Measurements from ENCODE around the gene PLCD3. TPM values are rescaled to one million over a fixed set of nuclear protein-coding genes. Genes with fewer than 3 reads are reported as not detected.
A peak's percentile ranks its signal among the peaks of the same experiment; 100 is the strongest.

Gene PLCD3
- total RNA-seq, 4 donors from 2014 or later = 38.6 to 186 (median 75.1) TPM

GRCh38 chr17:45061606-45062205 lies 70.6 kb downstream of the PLCD3 start:
- Histone ChIP-seq H3K4me1 (peaks cover 39 to 52% of the 10 kb centered on the region in 2 donors), H3K36me3 (no peaks in the 10 kb centered on the region), H3K9me3 (no peaks in the 10 kb centered on the region), H3K4me3 (peak overlapping the region; percentile 75 to 99 (median 87)), H3K27me3 (no peaks in the 10 kb centered on the region), H3K27ac (peak overlapping the region; percentile 91 to 98 (median 97))
- TF ChIP-seq, protein P1, sequence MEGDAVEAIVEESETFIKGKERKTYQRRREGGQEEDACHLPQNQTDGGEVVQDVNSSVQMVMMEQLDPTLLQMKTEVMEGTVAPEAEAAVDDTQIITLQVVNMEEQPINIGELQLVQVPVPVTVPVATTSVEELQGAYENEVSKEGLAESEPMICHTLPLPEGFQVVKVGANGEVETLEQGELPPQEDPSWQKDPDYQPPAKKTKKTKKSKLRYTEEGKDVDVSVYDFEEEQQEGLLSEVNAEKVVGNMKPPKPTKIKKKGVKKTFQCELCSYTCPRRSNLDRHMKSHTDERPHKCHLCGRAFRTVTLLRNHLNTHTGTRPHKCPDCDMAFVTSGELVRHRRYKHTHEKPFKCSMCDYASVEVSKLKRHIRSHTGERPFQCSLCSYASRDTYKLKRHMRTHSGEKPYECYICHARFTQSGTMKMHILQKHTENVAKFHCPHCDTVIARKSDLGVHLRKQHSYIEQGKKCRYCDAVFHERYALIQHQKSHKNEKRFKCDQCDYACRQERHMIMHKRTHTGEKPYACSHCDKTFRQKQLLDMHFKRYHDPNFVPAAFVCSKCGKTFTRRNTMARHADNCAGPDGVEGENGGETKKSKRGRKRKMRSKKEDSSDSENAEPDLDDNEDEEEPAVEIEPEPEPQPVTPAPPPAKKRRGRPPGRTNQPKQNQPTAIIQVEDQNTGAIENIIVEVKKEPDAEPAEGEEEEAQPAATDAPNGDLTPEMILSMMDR (IDR thresholded peaks at IDR 0.05 in 4 of 5, conservative IDR thresholded peaks at IDR 0.05 in 1 of 5) = no peak
- no peak for TF ChIP-seq POLR2A (IDR thresholded peaks at IDR 0.05)
- in situ Hi-C loops (cut with MboI; ENCODE audit: low sequenced_read_pairs in 4 of 4) (loop anchor here in 1 of 4 donors (25.0 kb wide), 1 partner anchor 101 kb away; the partner anchor contains the start of gene HEXIM2), intact Hi-C loops (cut with DNase I; ENCODE audit: low total_unique reads) (loop anchor here (1.0 to 5.0 kb wide), 2 partner anchors 10 to 36 kb away; partner anchors contain the start of gene DCAKD)
- DNase-seq (no peak), ATAC-seq (peak; percentile 8 to 13)

DNA sequence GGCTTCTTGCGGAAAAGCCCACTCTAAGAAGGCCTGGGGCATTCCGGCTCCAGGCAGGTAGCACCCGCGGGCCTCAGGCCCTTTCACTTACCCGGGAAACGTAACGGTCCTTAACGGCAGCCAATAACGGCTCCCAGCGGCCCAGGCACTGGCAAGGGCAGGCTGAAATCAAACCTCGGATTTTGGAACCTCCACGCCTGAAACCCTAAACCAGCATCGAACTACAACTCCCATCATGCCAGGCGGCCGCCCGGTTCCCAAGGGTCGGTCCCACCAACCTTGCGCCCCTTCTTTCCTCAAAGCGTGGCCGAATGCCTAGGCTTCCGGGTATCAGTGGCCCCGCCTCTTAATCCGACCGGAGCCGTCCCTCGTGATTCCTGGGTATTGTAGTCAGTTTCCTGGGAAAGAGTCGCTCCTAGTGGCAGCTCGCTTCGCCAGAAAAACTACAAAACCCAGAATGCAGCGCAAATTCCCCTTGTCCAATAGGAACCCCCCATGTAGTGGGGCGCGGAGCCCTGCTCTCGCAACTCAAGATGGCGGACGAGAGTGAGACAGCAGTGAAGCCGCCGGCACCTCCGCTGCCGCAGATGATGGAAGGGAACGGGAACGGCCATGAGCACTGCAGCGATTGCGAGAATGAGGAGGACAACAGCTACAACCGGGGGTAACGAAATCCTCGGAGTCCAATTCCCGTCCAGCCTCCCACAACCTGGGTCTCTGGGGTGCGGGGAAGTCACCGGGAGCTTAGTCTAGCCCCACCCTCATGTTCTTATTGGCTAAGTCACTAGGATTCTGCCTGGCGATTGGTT lies 71.3 kb downstream of the PLCD3 start, which contains the start of gene NMT1:
Gene NMT1, plus strand, starts transcription at position 521 of the 809 bp plus-strand sequence. Its CDS starts 13 bp downstream, at position 534.
- intact Hi-C loops (cut with DNase I; ENCODE audit: low total_unique reads) = loop anchor here (1.0 to 5.0 kb wide), 2 partner anchors 10 to 36 kb away; partner anchors contain the start of gene DCAKD
- H3K4me1 ChIP-seq = peaks cover 36 to 49% of the 10 kb centered on the region in 2 donors

GRCh38 chr17:45060382-45060796 lies 71.9 kb downstream of the PLCD3 start:
- ATAC-seq = peak in 1 of 2 donors; percentile 14
- no peak for TF ChIP-seq POLR2A (IDR thresholded peaks at IDR 0.05)
- TF ChIP-seq, protein P1 (IDR thresholded peaks at IDR 0.05 in 4 of 5, conservative IDR thresholded peaks at IDR 0.05 in 1 of 5) = no peak

More for the DNA sequence above, 71.3 kb downstream of the PLCD3 start, which contains the start of gene NMT1:
- H3K27me3 ChIP-seq = no peaks in the 10 kb centered on the region
- TF ChIP-seq POLR2A (IDR thresholded peaks at IDR 0.05) = peak; percentile 91 to 98
- TF ChIP-seq, protein P1 (IDR thresholded peaks at IDR 0.05 in 4 of 5, conservative IDR thresholded peaks at IDR 0.05 in 1 of 5) = peak in 1 of 5 experiments; percentile 19
- DNase-seq (peak; percentile 99 to 100), ATAC-seq (peak; percentile 95 to 97)
- no peaks in the 10 kb centered on the region for H3K36me3 ChIP-seq
- in situ Hi-C loops (cut with MboI; ENCODE audit: low sequenced_read_pairs in 4 of 4) = loop anchor here in 1 of 4 donors (25.0 kb wide), 1 partner anchor 101 kb away; the partner anchor contains the start of gene HEXIM2
- no peaks in the 10 kb centered on the region for H3K9me3 ChIP-seq
- H3K27ac ChIP-seq = peak within 1 kb of the TSS; percentile 91 to 98 (median 97)
- peak within 1 kb of the TSS; percentile 75 to 99 (median 87) for H3K4me3 ChIP-seq

More at GRCh38 chr17:45060382-45060796, 71.9 kb downstream of the PLCD3 start:
- in situ Hi-C loops (cut with MboI; ENCODE audit: low sequenced_read_pairs in 4 of 4) = loop anchor here in 1 of 4 donors (25.0 kb wide), 1 partner anchor 102 kb away; the partner anchor contains the start of gene HEXIM2
- Histone ChIP-seq H3K4me1 (peaks cover 36 to 43% of the 10 kb centered on the region in 2 donors), H3K9me3 (no peaks in the 10 kb centered on the region), H3K4me3 (peak overlapping the region; percentile 75 to 99 (median 87)), H3K27me3 (no peaks in the 10 kb centered on the region), H3K36me3 (no peaks in the 10 kb centered on the region), H3K27ac (peak overlapping the region; percentile 91 to 98 (median 97))
- intact Hi-C loops (cut with DNase I; ENCODE audit: low total_unique reads) = loop anchor here (5.0 kb wide), 1 partner anchor 37 kb away; no protein-coding TSS in a partner anchor
- DNase-seq = no peak

Small RNA genes lying within 50 kb of the gene (microRNA-seq; reads per million reads assigned to microRNA genes)
- 0 reads per million in 2 donors for gene MIR6784 (ENCODE audit: borderline replicate concordance in 2 of 2)

Other genes with a start within 250 kb of the PLCD3 start
- gene EFTUD2, start 233.1 kb downstream of the PLCD3 start, total RNA-seq = 100 to 1,000 TPM in 1 of 4 donors, 10 to 100 TPM in 3; 65.0 to 116 (median 81.3) TPM
- not detected for gene GFAP, start 217.0 kb downstream of the PLCD3 start, total RNA-seq
- 1 to 10 TPM in 1 of 4 donors, under 1 TPM in 1, not detected in 2; 0.09 to 1.7 TPM for gene KIF18B, start 184.7 kb downstream of the PLCD3 start, total RNA-seq
- gene C1QL1, start 164.2 kb downstream of the PLCD3 start, total RNA-seq = not detected
- 10 to 100 TPM in 3 of 4 donors, 1 to 10 TPM in 1; 9.8 to 14.4 (median 12.3) TPM for gene DCAKD, start 80.9 kb downstream of the PLCD3 start, total RNA-seq
- gene NMT1, start 71.2 kb downstream of the PLCD3 start, total RNA-seq = 100 to 1,000 TPM in 1 of 4 donors, 10 to 100 TPM in 3; 60.7 to 127 (median 71.5) TPM
- 1 to 10 TPM; 2.2 to 3.2 (median 2.5) TPM for gene ACBD4, start 3.2 kb upstream of the PLCD3 start, total RNA-seq
- gene HEXIM1, start 16.0 kb upstream of the PLCD3 start, total RNA-seq = 10 to 100 TPM; 26.3 to 79.6 (median 36.9) TPM
- gene HEXIM2, start 29.4 kb upstream of the PLCD3 start, total RNA-seq = 10 to 100 TPM; 31.4 to 70.8 (median 64.9) TPM
- gene FMNL1, start 89.4 kb upstream of the PLCD3 start, total RNA-seq = 1 to 10 TPM in 3 of 4 donors, under 1 TPM in 1; 0.22 to 5.2 (median 3.0) TPM
- gene SPATA32, start 129.6 kb upstream of the PLCD3 start, total RNA-seq = not detected
- gene MAP3K14, start 184.5 kb upstream of the PLCD3 start, total RNA-seq = 10 to 100 TPM; 18.0 to 62.8 (median 34.0) TPM

Measured in gastrocnemius medialis (tissue), 4 donors.